CD4-positive, alpha-beta T cell treated with Interleukin-21 for 1 hour (primary cell): ENCODE results near the gene KDM3B.
A peak's percentile ranks its signal among the peaks of the same experiment; 100 is the strongest.
"Not testable (repeated sequence)": the region's sequence is repeated elsewhere in the genome, so short reads cannot be mapped to it uniquely, and the experiment has no call there.

Experiments used
- DNase-seq: peaks from one replicate; pipeline ENCODE4 v3.0.0-alpha.2; 2020

The KDM3B gene

DNA sequence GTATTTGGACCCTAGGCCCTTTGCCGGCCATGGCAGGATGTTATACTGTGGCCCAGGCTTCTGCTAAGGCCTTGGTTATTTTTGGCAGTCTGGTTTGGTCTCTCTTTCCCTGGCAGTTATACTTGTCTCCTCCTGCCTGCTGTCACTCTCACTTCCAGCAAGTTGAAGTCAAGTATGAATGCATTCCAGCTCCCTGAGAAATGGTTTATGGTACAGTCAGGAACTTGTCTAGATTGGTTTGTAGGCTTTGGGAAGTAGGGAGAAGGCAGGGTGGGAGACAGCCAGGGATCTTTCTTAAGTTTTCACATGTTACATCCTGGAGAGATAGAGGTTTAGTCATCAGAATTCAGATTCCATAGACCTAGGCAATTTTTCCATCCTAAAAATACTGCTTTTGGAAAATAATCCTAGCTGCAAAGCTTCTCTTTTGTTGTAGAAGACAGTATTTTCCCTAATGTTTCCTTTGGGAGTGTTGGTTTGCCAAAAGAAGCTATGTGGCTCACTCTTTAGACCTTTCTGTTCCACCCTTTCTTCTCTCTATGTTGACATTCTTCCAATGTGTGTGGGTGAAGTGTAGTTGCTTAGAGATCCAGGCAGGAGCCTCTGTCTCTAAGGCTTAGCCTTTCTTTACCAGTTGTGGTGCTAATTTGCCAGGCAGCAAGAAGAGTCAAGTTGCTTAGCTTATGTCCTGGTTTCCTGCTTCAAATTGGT, 2.5 kb upstream of the KDM3B start:
- DNase-seq: no peak

DNA sequence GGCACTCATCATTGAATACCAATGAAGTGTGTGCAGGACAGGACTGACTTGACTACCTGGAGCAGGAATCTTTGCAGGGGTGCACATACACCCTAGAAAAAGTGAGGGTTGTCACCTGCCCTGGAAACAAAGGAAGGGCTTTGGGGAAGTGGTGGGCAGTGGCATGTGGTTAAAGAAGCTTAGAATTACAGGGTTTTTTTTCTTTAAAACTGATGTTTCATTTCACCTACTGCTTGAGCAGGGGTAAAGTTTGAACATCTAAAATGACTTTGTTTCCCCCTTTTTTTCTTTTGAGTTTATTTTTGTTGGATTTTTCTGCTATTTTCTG, 2.0 kb upstream of the KDM3B start:
- no peak for DNase-seq

DNA sequence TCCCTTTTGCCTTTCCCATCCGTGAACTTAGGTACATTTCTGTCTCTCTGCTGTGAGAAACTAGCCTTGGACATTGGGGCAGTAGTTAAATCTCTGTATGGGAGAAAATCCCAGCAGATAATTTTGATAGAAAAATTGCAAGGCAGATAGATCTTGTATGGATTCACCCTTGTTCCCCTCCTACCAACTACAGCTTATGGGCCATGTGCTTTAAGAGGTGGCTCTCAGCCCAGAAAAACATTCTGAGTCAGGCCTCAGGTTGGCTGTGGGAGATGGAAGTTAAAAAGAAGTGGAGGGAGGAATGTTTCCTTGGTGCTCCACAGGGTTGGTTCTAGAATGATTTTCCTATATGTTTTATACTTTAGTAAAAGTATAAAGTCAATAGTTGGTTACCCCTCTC, 1.4 kb upstream of the KDM3B start:
- no peak for DNase-seq

DNA sequence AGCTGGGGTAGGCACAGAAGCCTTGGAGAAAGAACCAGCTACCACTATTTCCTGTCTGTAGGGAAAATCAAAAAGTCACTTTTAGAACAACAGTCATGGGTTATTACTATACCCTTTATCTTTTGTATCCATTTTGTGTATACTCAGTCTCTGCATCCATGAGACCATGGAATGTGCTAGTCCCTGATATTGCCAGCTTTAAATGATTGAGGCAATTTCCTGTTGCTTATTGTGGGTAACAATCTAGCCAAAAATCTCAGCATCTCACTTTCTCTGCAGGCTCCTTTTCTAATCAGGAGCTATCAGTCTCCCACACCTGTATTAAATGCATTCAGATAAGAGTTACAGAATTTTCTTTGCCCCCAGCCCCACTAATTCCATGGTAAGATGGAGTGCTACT, 968 bp upstream of the KDM3B start:
- no peak for DNase-seq

DNA sequence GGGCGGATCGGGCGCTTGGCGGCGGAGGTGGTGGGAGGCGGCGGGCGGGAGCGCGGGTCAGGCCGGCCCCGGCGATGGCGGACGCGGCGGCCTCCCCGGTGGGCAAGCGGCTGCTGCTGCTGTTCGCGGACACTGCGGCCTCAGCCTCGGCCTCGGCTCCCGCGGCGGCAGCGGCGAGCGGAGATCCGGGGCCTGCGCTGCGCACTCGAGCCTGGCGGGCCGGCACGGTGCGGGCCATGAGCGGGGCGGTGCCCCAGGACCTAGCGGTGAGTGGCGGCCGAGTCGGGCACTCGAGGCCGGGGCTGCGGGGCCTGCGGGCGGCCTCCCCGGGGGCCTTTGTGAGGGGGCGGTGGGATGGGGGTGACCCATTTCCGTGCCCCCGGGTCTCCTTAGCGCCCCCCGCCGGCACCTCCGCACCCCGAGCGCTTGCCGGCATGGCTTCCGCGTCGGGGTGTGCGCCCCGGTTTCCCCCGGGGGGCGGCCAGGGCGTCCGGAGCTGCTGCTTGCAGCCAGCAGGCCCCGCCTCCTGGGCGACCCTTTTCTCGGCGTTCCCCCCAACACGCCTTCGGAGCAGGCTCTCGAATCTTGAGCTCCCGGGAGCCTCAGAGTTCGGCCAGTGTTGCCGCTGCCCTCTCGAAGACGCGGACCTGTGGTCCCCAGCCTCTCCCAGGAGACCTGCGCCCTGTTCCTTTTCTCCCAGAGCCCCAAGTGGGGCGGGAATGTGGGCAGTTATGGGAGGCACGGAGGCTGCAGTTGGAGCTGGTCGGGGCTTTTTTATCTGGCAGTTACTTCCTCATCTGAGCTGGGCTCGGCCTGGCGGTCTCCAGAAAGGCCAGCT, 456 bp downstream of the KDM3B start:
- DNase-seq: peak; percentile 79

DNA sequence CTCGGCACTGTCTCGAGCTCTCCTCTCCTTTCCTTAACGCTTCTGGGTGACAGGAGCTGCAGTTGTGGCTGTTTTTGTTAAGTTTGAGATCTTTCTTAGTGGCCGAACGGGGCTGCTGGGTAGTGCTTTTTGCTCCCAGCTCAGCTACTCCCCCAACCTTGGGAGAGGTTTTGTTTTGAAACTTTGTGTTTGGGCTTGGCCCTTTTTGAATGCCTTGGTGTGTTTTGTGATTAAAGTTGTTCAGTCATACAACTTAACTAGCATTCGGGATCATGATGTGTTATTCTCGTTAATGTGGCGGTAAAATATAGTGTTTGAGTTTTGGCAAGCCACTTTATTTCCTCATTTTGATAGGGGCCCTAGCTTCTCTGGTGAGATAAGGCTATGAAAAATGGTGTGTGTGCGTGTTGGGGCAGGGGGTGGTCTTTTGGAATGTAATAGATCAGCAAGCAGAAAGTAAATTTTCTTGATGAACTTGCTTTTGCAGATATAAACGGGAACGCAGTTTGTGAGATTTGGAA, 1.1 kb downstream of the KDM3B start:
- DNase-seq: peak; percentile 39

DNA sequence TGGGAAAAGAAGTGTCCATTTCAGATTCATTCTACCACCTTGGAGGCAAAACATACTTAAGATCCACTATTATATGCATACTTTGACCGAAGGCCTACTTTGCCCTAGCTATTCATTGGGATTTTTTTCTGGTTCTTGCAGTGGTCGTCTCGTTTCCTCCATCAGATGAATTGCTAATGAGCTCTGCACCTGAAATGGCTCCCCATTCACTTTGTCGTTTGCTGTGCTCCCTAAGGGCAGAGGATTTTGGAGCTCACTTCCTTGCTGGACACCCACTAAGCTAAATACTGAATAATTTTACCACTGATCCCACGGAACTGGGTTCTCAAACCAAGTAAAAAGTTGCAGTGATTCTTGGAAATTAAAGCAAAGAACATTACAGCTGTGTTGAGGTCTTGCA, 1.9 kb downstream of the KDM3B start:
- no peak for DNase-seq

GRCh38 chr5:138354926-138355378, 2.5 kb downstream of the KDM3B start:
- peak; percentile 81 for DNase-seq

GRCh38 chr5:138359621-138360020, 7.1 kb downstream of the KDM3B start:
- DNase-seq: no peak

DNA sequence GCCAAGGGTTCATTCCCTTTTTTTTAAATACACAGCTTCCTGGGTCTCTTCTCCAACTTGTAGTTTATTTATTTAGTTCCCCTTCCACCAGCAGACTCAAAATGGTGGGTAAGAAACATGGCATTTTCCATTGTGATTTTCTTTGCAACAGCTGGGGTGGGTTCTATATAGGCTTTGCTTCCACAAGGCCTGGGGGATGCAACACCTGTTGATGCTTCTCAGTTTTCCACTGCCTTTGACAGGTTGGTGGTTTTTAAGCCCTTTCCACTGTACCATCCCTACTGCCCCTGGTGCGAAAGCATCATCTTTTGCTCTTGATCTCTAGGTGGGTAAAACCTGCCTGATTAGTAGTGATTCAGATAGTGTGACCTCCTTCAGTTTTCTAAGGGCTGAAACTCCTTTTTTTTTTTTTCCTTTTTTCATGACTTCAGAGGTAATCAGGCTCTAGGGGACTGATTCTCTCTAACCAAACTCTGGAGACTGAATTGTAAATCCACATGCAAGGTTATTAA, 8.5 kb downstream of the KDM3B start:
- no peak for DNase-seq

DNA sequence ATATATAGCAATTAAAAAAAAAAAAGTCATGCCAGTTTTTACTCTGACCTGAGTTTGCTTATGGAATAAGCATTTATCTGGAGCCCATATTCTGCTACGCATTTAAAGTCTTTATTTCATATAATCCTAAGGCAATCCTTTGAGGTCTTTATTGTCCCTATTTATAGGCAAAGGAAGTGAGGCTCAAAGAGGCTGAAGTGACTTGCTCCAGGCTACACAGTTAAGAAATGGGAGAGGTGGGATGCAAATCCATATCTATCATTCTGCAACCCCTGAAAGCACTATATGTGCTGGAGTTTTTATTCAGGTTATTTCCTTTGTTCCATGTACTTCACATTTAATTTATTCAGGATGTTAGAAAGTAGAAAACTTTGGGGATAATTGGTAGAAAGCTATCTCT, 12.1 kb downstream of the KDM3B start:
- no peak for DNase-seq

DNA sequence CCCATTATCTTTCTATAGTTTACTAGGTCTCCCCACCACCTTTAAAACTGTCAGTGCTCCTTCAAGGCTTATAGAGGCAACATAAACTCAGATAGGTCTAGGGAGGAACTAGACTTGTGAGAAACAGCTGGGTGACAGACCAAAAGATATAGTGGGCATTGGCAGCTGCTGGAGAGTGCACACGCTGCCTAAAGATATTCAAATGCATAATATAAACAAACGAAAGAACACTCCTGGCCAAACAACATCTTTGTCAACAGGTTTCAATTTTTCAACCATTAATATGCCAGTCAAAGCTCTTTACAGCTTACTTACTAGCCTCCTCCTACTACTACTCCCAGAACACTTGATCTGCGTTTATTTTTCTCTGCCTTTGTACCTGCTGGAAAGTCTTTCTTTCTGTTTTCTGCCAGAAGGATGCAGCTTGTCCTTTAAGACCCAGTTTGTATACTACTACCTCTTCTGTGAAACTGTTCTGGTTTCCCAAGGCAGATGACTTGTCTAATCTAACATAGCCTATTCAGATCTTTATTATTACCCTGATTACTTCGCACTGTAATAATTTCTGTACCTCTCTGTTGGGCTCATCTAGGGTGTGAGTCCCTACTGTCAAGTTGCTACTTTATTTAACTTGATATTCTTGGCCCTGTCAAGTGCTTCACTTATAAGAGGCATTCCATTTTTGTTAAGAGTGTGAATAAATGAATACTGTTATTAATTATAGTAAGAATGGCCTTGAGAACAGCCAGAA, 14.3 kb downstream of the KDM3B start:
- no peak for DNase-seq

GRCh38 chr5:138369261-138369660, 16.8 kb downstream of the KDM3B start:
- DNase-seq: no peak

- no peak for DNase-seq
Measured at GRCh38 chr5:138369706-138370105, 17.2 kb downstream of the KDM3B start.

DNA sequence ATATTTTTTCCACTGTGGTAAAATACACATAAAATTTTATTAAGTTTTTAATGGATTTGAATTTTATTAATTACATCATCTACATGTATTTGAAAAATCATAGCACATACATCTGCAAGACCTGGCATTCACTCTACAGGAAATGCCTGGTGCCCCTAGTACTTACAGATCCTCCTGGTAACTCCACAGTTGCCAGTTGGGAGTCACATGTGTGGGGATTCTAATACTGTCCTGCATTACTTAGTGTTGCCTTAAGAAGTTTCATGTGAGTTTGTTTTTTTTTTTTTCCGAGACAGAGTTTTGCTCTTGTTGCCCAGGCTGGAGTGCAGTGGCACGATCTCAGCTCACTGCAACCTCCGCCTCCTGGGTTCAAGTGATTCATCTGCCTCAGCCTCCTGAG, 18.1 kb downstream of the KDM3B start:
- DNase-seq: no peak

GRCh38 chr5:138371454-138371853, 19.0 kb downstream of the KDM3B start:
- no peak for DNase-seq

DNA sequence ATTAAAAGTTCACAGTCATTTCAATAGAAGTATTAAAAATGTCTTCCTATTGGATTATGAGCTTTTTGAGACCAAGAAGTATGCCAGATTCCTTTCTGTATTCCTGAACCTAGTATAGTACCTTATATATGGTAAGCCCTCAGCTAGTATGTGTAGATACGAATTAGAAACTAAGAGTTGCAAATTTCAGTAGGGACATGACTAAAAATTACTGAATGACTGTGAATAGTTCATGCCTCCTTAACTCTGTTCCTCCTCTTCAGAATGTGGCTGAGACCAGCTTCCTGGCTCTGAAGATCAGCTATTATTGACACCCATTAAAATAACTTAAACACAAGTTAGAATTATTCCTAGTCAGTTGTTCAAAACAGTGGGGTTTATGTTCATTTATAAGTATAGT, 19.7 kb downstream of the KDM3B start:
- DNase-seq: no peak

DNA sequence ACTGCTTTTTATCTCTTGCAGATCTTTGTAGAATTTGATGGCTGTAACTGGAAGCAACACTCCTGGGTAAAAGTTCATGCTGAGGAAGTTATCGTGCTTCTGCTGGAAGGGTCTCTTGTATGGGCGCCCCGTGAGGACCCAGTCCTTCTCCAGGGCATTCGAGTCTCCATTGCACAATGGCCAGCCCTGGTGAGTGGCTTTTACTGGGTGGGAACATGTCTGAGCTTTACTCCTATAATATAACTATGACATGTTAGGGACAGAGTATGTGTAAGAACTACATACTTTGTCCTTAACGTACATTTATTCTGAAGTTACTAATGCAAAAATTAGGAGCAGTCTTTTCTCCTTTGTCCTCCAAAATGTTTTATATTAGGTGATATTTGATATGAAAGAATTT, 20.2 kb downstream of the KDM3B start:
- DNase-seq: no peak

DNA sequence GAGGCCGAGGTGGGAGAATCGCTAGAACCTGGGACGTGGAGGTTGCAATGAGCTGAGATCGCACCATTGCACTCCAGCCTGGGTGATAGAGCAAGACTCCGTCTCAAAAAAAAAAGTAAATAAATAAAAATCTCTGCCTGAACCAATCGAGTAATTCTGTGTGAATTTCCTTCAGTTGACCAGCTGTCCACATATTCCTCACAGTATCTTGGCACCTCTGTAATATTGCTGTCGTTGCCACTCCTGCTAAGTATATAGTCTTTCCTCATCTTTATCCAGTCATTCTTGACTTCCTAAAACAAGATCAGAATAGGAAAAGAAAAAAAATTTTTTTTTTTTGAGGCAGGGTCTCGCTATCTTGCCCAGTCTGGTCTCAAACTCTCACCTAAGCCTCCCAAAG, 29.9 kb downstream of the KDM3B start:
- no peak for DNase-seq

DNA sequence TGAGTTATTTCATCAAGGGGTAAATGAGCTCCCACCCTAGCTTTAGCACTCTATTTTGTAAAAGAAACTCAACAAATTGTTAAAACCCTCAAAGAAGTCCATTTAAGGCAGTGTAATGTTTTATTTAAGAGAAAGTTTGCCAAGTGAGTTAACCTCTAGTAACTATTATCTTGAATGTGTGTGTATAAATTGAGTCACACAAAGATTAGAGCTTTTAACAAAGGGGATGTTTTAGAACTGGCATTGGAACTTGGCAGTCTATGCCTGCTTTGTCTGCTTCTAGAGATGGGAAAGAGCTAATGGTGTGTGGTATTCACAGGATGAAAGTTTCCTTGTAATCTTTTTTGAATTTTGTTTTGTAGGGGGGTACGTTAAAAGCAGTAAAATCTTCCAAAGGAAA, 33.2 kb downstream of the KDM3B start:
- DNase-seq: no peak

DNA sequence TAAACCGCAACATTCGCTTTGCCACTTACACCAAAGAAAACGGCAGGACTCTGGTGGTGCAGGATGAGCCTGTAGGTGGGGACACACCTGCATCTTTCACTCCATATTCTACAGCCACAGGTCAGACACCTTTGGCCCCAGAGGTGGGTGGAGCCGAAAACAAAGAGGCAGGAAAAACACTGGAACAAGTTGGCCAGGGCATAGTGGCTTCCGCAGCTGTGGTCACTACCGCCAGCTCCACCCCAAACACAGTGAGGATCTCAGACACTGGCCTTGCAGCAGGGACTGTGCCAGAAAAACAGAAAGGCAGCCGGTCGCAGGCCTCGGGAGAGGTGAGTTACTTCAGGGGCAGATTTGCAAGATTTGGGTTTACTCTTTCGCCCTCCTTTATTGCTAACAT, 33.8 kb downstream of the KDM3B start:
- no peak for DNase-seq

DNA sequence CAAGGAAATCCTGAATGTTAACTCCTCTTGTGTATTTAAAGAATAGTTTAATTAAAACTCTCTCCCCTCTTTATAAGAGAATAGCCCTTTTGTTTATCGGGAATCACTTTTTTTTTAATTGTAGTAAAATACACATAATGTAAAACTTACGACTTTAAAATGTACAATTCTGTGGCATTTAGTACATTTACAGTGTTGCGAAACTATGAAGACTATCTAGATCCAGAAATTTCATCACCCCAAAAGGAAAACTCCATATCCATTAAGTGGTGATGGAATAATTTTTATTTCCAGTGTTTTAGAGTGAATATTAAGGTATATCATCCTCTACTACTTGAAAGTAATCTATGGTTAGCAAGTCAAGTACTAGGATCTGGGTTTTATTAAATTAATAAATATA, 36.8 kb downstream of the KDM3B start:
- no peak for DNase-seq

DNA sequence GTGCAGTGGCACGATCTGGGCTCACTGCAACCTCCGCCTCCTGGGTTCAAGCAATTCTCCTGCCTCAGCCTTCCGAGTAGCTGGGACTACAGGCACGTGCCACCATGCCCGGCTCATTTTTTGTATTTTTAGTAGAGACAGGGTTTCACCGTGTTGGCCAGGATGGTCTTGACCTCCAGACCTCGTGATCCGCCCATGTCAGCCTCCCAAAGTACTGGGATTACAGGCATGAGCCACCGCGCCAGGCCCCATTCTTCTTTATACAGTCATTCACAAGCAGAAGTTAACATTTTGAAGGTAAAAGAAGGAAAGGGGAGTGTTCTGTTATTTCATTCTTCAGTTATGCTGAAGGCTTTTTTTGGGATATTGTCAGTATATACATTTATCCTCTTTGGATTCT, 37.4 kb downstream of the KDM3B start:
- not testable (repeated sequence) for DNase-seq
